ENCODE data around the gene TNXB.
"Not testable (repeated sequence)": the region's sequence is repeated elsewhere in the genome, so short reads cannot be mapped to it uniquely, and the experiment has no call there.

Gene TNXB

GRCh38 chr6:32112431-32112980, 3.4 kb upstream of the TNXB start:
- no peak for DNase-seq

- no peak for DNase-seq
Measured at GRCh38 chr6:32111424-32112066, 2.4 kb upstream of the TNXB start.

GRCh38 chr6:32110632-32111031, 1.5 kb upstream of the TNXB start:
- no peak for DNase-seq

DNA sequence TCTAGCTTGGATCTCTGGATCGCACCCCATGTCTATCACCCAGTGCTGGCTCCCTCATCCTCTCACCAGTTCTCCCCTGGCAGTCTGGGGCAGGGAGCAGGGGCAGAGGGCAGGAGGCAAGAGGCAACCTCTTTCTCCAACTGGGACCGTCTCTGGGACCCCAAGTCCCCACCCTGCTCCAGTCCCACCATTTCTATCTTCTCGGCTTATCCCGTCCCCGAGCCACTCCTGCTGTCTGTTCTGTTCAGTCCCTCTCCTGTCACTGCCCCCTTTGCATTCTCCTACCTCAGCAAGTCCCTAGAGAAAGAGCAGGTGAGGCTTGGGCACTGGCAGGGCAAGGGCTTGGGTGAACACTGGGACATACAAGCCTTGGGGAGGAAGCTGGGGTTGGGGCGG, 625 bp upstream of the TNXB start:
- DNase-seq, result no peak

GRCh38 chr6:32108727-32109113, 418 bp downstream of the TNXB start:
- DNase-seq, result no peak

GRCh38 chr6:32108094-32108627, 977 bp downstream of the TNXB start:
- no peak for DNase-seq

DNA sequence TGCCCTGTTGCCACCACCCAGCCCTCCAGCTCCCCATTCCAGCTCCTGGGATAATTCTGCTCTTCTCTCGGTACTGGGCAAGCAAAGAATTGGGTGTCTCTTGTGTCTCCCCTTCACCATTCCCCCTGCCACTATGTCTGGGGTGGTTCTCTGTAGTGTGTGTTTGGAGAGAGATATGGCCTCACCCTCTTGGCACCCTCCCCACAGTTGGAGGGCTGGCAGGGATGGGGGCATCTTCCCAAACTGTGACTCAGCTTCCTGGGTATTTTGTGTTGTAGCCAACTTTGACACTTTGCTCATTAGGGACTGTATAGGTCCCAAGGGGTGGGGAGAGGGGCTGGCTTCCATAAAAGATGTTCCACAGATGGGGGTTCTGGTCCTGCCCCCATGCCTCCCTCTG, 1.7 kb downstream of the TNXB start:
- no peak for DNase-seq

GRCh38 chr6:32105433-32105832, 3.7 kb downstream of the TNXB start:
- DNase-seq, result no peak

DNA sequence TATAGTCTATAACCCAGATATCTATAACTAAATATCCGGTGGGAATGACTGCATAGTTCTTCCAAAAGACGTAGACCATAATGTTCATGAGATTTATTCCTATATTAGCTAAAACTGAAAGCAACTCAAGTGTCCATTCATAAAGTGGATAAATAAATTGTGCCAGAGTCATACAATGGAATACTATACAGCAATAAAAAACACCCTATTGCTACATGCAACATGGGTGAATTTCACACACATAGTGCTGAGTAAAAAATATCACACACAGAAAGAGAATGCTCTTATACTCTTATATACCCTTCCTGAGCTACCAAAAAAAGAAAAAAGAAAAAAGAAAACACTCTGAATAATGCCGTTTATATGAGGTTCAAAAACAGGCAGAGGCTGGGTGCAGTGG, 6.9 kb downstream of the TNXB start:
- DNase-seq, result no peak

- DNase-seq, result not testable (repeated sequence)
Measured at GRCh38 chr6:32100251-32100650, 8.9 kb downstream of the TNXB start.

DNA sequence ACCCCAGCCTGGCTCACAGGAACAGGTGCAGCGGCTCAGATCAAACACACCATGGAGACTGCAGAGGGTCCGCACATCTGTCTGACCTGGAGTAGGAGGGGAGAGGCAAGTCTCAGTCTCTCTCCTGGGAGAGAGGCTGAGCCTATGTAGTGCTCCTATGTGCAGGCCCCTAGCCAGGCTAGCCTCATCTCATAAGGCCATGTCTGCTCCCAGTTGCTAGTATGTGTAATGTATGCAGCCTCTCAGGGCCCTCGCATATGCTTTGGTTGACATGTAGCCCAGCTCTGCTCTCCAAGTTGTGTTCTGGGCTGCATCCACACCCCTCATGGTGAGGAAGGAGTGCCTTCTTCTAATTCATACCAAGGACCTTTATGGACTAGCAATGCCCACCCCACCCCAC, 11.8 kb downstream of the TNXB start:
- DNase-seq, result no peak

GRCh38 chr6:32096394-32097258, 12.5 kb downstream of the TNXB start:
- DNase-seq, result no peak

DNA sequence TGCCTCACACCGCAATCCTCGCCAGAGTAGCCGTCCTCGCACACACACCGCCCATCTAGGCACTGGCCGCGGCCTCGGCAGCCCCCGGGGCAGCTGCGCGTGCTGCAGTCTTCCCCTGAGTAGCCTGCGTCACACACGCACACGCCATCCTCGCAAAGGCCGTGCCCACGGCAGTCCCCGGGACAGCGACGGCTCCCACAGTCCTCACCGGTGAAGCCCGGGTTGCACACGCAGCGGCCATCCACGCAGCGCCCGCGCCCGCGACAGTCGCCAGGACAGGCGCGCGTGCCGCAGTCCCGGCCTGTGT, 13.1 kb downstream of the TNXB start:
- DNase-seq, result no peak

DNA sequence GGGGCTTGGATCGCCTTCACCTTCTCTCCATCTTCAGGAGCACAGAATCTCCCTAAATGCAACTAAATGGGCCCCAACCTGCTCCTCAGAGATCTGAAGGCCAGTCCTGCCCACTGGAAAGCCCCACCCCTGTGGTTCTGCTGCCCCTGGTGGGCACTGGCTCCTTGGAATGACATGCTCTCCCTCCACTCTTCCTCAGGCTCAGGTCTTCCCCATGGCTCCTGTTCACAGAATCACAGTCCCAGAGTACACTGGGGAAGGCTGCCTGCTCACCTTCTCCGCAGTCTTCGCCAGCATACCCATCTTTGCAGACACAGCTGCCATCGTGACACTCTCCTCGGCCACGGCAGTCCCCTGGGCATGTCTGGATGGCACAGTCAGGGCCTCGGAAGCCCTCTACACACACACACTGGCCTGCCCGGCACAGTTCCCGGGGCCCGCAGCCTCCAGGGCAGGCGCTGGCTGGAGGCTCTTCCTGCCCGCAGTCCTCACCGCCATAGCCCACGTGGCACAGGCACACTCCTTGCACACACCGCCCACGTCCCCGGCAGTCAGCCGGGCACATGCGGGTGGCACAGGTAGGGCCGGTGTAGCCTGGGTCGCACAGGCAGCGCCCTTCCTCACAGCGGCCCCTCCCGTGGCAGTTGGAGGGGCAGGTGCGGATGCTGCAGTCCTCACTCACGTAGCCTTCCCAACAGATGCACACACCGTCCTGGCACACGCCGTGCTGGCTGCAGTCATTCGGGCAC, 13.6 kb downstream of the TNXB start:
- no peak for DNase-seq

GRCh38 chr6:32092760-32093497, 16.2 kb downstream of the TNXB start:
- DNase-seq, result no peak

DNA sequence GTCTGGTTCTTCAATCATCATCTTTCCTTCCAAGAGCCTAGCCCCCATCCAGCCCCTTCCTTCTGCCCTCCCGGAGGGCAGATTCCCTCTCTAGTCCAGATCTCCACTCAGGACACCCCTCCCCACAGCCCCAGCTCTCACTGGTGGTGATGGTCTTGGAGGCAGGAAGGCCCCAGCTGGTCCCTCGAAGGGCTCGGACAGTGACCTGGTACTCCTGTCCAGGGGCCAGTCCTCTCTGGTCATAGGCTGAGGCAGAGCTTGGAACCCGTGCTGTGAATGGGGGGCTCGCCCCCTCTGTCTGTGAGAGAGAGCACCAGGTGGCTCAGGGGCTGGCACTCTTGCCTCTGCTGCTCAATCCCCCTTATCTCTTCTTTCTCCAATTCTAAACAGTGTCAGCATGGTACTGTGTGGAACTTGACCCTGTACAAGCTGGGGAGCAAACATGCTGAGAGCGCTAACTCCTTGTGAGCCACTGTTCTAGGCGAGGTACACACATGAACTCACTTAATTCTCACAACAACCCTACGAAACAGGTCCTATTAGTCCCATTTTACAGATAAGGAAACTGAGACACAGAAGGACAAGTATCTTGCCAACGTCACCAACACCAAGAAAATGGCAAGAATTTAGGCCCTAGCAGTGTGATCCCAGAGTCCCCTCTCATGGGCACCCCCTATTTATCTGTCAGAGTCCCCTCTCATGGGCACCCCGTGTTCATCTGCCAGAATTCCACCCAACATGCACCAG, 19.9 kb downstream of the TNXB start:
- no peak for DNase-seq

DNA sequence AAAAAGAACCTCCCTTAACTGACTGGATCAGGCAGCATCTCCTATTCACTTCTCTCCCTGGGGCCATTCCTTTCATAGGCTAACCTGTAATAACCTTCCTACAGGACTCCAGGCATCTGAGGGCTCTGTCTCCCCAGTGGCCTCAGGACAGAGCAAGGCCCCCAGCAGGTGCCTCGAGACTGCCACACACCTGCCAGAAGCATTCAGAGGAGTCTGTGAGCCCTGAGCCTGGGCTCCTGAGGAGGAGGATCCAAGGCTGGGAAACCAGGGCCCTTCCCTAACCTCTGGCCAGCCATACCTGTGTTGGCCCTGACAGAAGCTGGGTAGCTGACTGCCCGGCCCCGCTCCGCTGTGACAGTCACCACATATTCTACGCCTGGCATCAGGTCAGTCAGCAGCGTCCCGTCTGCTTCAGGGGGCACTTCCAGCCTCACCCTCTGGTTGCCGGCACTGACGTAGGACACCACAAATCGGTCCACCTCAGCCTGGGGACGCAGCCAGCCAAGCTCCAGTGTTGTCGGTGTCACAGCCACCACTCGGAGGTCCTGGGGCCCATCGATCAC, 20.6 kb downstream of the TNXB start:
- no peak for DNase-seq

- peak; percentile 44 for DNase-seq
Measured at GRCh38 chr6:32087574-32088486, 21.3 kb downstream of the TNXB start.

GRCh38 chr6:32086661-32087573, 22.2 kb downstream of the TNXB start:
- no peak for DNase-seq

Data from effector CD8-positive, alpha-beta T cell (primary cell).